PC-9 (cell line): ENCODE measurements around the gene VPS37B.

Experiments
- CTCF ChIP-seq: fragments of 200-600 bp; sonication (generic); conservative IDR thresholded peaks from 2 replicates; pipeline ENCODE4 v1.6.1; 2017; ENCODE audit warnings: mixed run types, antibody characterized with exemption, mild to moderate bottlenecking, moderate library complexity
- EZH2 ChIP-seq: fragments of 200-600 bp; sonication (generic); IDR thresholded peaks from 2 replicates; pipeline ENCODE4 v1.8.0; 2017; ENCODE audit warnings: antibody characterized with exemption, low read depth

DNA sequence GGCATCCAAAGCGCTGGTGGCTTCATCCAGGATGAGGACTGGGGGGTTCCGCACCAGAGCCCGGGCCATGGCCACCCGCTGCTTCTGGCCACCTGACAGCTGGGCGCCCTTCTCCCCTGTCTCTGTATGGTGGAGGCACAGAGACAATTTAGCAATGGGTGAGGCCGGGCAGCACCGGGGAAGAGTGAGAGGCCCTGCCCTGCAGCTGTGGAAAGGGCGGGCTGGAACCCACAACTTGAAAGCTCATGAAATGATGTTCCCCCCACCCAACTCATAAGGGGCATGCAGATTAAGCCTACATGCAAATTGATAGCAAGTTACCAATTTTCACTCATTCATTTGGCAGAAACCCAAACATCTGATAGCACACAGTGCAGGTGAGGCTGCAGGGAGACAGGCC lies 36.3 kb upstream of the VPS37B start:
- TF ChIP-seq EZH2, result no peak
- TF ChIP-seq CTCF, result no peak
